Measurements from ENCODE around the gene TMEM187.

DNA sequence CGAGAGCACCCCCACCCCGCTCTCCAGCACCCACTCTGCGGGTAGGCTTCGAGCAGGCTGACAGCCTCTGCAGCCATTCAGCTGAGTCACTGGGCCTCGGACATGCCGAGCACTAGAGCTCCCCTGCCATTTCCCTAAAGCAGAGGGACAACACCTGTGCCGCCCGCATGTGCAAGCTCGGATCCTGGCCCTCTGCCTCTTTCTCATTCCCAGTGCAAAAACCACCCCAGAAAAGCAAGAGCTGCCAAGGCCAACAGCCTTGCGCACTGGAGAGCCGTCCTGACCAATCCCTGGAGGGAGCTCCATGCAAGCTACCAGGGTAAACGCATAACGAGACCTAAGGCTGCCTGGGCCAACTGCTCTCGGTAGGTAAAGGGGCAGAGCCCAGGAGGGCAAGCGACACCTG, 6.3 kb upstream of the TMEM187 start:
- no peak for TF ChIP-seq POLR2A (IDR thresholded peaks at IDR 0.05)
- TF ChIP-seq, protein P1, sequence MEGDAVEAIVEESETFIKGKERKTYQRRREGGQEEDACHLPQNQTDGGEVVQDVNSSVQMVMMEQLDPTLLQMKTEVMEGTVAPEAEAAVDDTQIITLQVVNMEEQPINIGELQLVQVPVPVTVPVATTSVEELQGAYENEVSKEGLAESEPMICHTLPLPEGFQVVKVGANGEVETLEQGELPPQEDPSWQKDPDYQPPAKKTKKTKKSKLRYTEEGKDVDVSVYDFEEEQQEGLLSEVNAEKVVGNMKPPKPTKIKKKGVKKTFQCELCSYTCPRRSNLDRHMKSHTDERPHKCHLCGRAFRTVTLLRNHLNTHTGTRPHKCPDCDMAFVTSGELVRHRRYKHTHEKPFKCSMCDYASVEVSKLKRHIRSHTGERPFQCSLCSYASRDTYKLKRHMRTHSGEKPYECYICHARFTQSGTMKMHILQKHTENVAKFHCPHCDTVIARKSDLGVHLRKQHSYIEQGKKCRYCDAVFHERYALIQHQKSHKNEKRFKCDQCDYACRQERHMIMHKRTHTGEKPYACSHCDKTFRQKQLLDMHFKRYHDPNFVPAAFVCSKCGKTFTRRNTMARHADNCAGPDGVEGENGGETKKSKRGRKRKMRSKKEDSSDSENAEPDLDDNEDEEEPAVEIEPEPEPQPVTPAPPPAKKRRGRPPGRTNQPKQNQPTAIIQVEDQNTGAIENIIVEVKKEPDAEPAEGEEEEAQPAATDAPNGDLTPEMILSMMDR (IDR thresholded peaks at IDR 0.05) = no peak
